KMS-11 (cell line): ENCODE results near the gene VENTX.

Experiments used
- H2AFZ ChIP-seq: fragments of 200-600 bp; sonication (generic); 2 replicates; pipeline ENCODE4 v1.6.1; 2016; ENCODE audit warnings: antibody characterized with exemption, mixed run types, low read depth
- H3K27ac ChIP-seq: fragments of 200-600 bp; sonication (generic); 2 replicates; pipeline ENCODE4 v1.6.1; 2016; ENCODE audit warnings: mild to moderate bottlenecking, mixed run types
- H3K27me3 ChIP-seq: fragments of 200-600 bp; sonication (generic); 2 replicates; pipeline ENCODE4 v1.6.1; 2017; ENCODE audit warnings: mild to moderate bottlenecking, low read depth, mixed run types, moderate library complexity; ENCODE audit not compliant: insufficient read depth
- H3K36me3 ChIP-seq: fragments of 200-600 bp; sonication (generic); 2 replicates; pipeline ENCODE4 v1.6.1; 2017; ENCODE audit warnings: mild to moderate bottlenecking, mixed run types; ENCODE audit not compliant: insufficient read depth
- H3K4me1 ChIP-seq: fragments of 200-600 bp; sonication (generic); 2 replicates; pipeline ENCODE4 v1.6.1; 2016; ENCODE audit warnings: mild to moderate bottlenecking, low read depth, mixed run types; ENCODE audit not compliant: poor library complexity, severe bottlenecking
- H3K4me2 ChIP-seq: fragments of 200-600 bp; sonication (generic); 2 replicates; pipeline ENCODE4 v1.7.0; 2016; ENCODE audit warnings: mild to moderate bottlenecking, mixed run types
- H3K4me3 ChIP-seq: fragments of 200-600 bp; sonication (generic); IDR thresholded peaks from 2 replicates; pipeline ENCODE4 v1.6.1; 2017; ENCODE audit warnings: low read depth, low read length, mixed read lengths; ENCODE audit not compliant: insufficient read depth
- H3K79me2 ChIP-seq: fragments of 200-600 bp; sonication (generic); 2 replicates; pipeline ENCODE4 v1.6.1; 2016; ENCODE audit warnings: low read depth, mixed run types; ENCODE audit not compliant: insufficient read depth
- H3K9ac ChIP-seq: fragments of 200-600 bp; sonication (generic); 2 replicates; pipeline ENCODE4 v1.6.1; 2016; ENCODE audit warnings: mild to moderate bottlenecking, mixed run types
- H4K20me1 ChIP-seq: fragments of 200-600 bp; sonication (generic); 2 replicates; pipeline ENCODE4 v1.6.1; 2016; ENCODE audit warnings: mild to moderate bottlenecking, mixed run types; ENCODE audit not compliant: insufficient read depth
- TF ChIP-seq, protein P1 (sequence below): fragments of 200-600 bp; sonication (generic); conservative IDR thresholded peaks from 2 replicates; pipeline ENCODE4 v1.6.1; 2017; ENCODE audit warnings: low read depth, mild to moderate bottlenecking, antibody characterized with exemption, low read length, moderate library complexity, mixed read lengths

Gene VENTX

GRCh38 chr10:133195611-133196010 lies 42.0 kb upstream of the VENTX start:
- Histone ChIP-seq H3K36me3 (no peaks in the 10 kb centered on the region), H3K27me3 (peaks cover 19% of the 10 kb centered on the region; the same call in 1 of the 2 replicates), H4K20me1 (no peaks in the 10 kb centered on the region), H3K9ac (no peak overlapping the region), H3K4me3 (no peak overlapping the region), H3K4me2 (no peak overlapping the region), H3K4me1 (no peaks in the 10 kb centered on the region), H2AFZ (no peak overlapping the region), H3K27ac (no peak overlapping the region), H3K79me2 (no peaks in the 10 kb centered on the region)
- TF ChIP-seq, protein P1, sequence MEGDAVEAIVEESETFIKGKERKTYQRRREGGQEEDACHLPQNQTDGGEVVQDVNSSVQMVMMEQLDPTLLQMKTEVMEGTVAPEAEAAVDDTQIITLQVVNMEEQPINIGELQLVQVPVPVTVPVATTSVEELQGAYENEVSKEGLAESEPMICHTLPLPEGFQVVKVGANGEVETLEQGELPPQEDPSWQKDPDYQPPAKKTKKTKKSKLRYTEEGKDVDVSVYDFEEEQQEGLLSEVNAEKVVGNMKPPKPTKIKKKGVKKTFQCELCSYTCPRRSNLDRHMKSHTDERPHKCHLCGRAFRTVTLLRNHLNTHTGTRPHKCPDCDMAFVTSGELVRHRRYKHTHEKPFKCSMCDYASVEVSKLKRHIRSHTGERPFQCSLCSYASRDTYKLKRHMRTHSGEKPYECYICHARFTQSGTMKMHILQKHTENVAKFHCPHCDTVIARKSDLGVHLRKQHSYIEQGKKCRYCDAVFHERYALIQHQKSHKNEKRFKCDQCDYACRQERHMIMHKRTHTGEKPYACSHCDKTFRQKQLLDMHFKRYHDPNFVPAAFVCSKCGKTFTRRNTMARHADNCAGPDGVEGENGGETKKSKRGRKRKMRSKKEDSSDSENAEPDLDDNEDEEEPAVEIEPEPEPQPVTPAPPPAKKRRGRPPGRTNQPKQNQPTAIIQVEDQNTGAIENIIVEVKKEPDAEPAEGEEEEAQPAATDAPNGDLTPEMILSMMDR: no peak

GRCh38 chr10:133196221-133196915 lies 41.3 kb upstream of the VENTX start:
- Histone ChIP-seq H3K4me1 (no peaks in the 10 kb centered on the region), H3K9ac (no peak overlapping the region)
- TF ChIP-seq, protein P1: no peak

GRCh38 chr10:133196936-133197758 lies 40.5 kb upstream of the VENTX start:
- no peak overlapping the region for H3K4me2 ChIP-seq
- no peaks in the 10 kb centered on the region for H3K4me1 ChIP-seq
- no peaks in the 10 kb centered on the region for H4K20me1 ChIP-seq
- no peak overlapping the region for H3K9ac ChIP-seq
- TF ChIP-seq, protein P1: no peak
- no peaks in the 10 kb centered on the region for H3K36me3 ChIP-seq
- no peak overlapping the region for H2AFZ ChIP-seq
- H3K27ac ChIP-seq: no peak overlapping the region
- H3K4me3 ChIP-seq: no peak overlapping the region
- no peaks in the 10 kb centered on the region for H3K79me2 ChIP-seq
- peaks cover 33% of the 10 kb centered on the region for H3K27me3 ChIP-seq

More at GRCh38 chr10:133196221-133196915, 41.3 kb upstream of the VENTX start:
- Histone ChIP-seq H2AFZ (no peak overlapping the region), H3K27me3 (peaks cover 26% of the 10 kb centered on the region; the same call in 1 of the 2 replicates), H3K36me3 (no peaks in the 10 kb centered on the region), H3K4me3 (no peak overlapping the region), H3K27ac (no peak overlapping the region), H3K4me2 (no peak overlapping the region), H4K20me1 (no peaks in the 10 kb centered on the region), H3K79me2 (no peaks in the 10 kb centered on the region)

DNA sequence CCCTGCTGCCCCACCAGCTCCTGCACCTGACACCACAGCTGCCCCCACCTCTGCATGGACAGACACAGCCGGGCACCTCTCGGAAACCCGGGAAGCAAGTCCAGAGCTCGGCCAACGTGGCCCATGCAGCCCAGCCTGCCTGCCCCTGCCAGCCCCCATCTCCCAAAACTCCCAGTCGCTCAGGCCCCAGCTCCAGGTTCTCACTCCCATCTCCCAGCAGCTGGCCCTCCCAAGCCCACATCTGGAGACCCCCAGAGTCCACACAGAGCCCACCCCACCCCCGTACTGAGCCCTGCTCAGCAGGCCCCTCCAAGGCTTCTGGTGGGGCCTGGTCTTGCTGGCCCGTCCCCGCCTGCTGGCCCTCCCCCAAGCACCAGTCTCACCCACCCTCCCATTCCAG lies 39.9 kb upstream of the VENTX start:
- Histone ChIP-seq H3K4me3 (no peak overlapping the region), H3K27me3 (peaks cover 39% of the 10 kb centered on the region), H4K20me1 (no peaks in the 10 kb centered on the region), H2AFZ (no peak overlapping the region), H3K4me2 (no peak overlapping the region), H3K9ac (no peak overlapping the region), H3K27ac (no peak overlapping the region), H3K79me2 (no peaks in the 10 kb centered on the region), H3K4me1 (no peaks in the 10 kb centered on the region), H3K36me3 (no peaks in the 10 kb centered on the region)
- TF ChIP-seq, protein P1: no peak
